GM12865 (cell line): Measurements from ENCODE around the gene LEO1.
"Not testable (repeated sequence)": the region's sequence is repeated elsewhere in the genome, so short reads cannot be mapped to it uniquely, and the experiment has no call there.

Experiments
- DNase-seq: peaks from one replicate; pipeline ENCODE4 v3.0.0; 2010; ENCODE audit warnings: low read depth
- H3K4me3 ChIP-seq: 2 replicates; pipeline ENCODE4 v1.5.1; 2011; ENCODE audit warnings: mild to moderate bottlenecking, low read depth, low read length, control low read depth
- TF ChIP-seq, protein P1 (sequence below): IDR thresholded peaks from 2 replicates; pipeline ENCODE4 v1.5.1; 2011; ENCODE audit warnings: low read length, control low read depth, low read depth, inconsistent platforms; ENCODE audit not compliant: insufficient read depth; ENCODE audit errors: missing control alignments

LEO1 gene

GRCh38 chr15:52008698-52009434 lies 37.3 kb upstream of the LEO1 start:
- peak overlapping the region; percentile 12; the same call in 1 of the 2 replicates for H3K4me3 ChIP-seq
- TF ChIP-seq, protein P1, sequence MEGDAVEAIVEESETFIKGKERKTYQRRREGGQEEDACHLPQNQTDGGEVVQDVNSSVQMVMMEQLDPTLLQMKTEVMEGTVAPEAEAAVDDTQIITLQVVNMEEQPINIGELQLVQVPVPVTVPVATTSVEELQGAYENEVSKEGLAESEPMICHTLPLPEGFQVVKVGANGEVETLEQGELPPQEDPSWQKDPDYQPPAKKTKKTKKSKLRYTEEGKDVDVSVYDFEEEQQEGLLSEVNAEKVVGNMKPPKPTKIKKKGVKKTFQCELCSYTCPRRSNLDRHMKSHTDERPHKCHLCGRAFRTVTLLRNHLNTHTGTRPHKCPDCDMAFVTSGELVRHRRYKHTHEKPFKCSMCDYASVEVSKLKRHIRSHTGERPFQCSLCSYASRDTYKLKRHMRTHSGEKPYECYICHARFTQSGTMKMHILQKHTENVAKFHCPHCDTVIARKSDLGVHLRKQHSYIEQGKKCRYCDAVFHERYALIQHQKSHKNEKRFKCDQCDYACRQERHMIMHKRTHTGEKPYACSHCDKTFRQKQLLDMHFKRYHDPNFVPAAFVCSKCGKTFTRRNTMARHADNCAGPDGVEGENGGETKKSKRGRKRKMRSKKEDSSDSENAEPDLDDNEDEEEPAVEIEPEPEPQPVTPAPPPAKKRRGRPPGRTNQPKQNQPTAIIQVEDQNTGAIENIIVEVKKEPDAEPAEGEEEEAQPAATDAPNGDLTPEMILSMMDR = no peak
- DNase-seq = peak; percentile 84

DNA sequence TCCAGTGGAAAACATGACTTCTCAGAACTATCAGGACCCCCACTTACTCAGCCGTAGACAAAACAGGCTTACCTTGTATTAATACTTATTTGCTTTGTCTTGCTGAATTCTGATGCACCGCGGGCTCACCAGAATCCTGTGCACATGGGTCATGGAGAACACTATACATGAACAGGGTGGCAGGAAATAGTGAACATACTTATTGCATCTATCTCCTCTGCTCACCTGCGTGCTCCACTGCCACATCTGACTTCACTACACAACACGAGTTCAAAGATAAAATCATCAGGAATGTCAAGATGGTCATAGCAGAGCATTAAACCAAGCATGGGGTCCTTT lies 36.8 kb upstream of the LEO1 start:
- DNase-seq = no peak
- TF ChIP-seq, protein P1 = no peak
- H3K4me3 ChIP-seq = no peak overlapping the region; the same call in 1 of the 2 replicates

DNA sequence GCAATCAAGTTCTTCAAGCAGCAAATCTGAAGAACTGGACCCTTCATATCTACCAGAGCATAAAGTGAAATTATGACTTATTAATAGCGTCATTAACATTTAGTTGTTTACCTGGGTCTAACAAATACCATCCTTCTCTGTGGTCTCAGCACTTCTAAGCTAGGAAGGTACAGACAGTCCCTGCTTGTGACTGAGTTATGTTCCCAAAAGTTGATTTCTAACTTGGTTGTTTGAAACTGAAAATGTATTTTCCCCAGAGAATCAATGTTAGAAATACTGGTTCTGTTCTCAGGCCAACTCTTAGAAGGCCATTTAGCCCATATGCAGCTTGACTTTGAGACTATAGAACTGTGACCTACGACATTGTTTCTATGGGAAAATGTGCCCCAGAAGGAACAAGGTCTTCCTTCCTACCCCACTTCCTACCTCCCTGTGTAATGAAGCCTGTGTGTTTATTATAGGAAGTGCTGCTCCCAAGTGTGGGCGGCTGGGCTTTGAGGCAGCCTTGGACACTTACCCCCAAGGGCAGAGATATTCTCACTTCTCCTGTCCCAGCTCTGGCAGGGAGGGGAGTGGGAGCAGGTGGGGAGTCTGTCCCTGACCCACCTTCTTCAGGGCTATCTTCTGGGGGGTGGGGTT lies 35.2 kb upstream of the LEO1 start:
- H3K4me3 ChIP-seq = peak overlapping the region; percentile 31
- peak; percentile 81 for DNase-seq
- TF ChIP-seq, protein P1 = no peak

- TF ChIP-seq, protein P1 = no peak
- peak; percentile 94 for DNase-seq
These were observed 34.4 kb upstream of the LEO1 start for GRCh38 chr15:52005748-52006701.

GRCh38 chr15:52004806-52005205 lies 33.2 kb upstream of the LEO1 start:
- no peak for DNase-seq
- TF ChIP-seq, protein P1 = no peak
- H3K4me3 ChIP-seq = no peak overlapping the region

More at GRCh38 chr15:52005748-52006701, 34.4 kb upstream of the LEO1 start:
- H3K4me3 ChIP-seq = peak overlapping the region; percentile 31

GRCh38 chr15:52003710-52004109 lies 32.1 kb upstream of the LEO1 start:
- TF ChIP-seq, protein P1 = no peak
- no peak overlapping the region for H3K4me3 ChIP-seq
- DNase-seq = no peak

DNA sequence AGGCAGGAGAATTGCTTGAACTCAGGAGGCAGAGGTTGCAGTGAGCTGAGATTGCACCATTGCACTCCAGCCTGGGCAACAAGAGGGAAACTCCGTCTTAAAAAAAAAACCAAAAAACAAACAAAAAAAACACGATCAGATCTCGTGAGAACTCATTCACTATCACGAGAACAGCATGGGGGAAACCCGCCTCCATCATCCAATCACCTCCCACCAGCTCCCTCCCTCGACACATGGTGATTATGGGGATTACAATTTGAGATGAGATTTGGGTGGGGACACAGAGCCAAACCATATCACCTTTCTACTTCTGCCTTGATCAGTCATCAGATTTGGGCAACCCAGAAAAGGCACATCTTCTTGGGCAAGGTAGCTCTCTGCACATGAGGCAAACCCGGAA lies 31.5 kb upstream of the LEO1 start:
- not testable (repeated sequence) for DNase-seq, H3K4me3 ChIP-seq
